ENCODE results near the gene OTUD6A. TPM values are rescaled to one million over a fixed set of nuclear protein-coding genes. Genes with fewer than 3 reads are reported as not detected.

The OTUD6A gene
- polyA plus RNA-seq, 1 donor from 2014 or later, result not detected

- no peaks in the 10 kb centered on the region for H3K9me2 ChIP-seq (ENCODE audit: insufficient read depth, low read length)
- H3K9me3 ChIP-seq (ENCODE audit: low read length), result no peaks in the 10 kb centered on the region
- TF ChIP-seq MXI1 (conservative IDR thresholded peaks at IDR 0.05; ENCODE audit: poor library complexity, severe bottlenecking), result no peak
- TF ChIP-seq, protein P1, sequence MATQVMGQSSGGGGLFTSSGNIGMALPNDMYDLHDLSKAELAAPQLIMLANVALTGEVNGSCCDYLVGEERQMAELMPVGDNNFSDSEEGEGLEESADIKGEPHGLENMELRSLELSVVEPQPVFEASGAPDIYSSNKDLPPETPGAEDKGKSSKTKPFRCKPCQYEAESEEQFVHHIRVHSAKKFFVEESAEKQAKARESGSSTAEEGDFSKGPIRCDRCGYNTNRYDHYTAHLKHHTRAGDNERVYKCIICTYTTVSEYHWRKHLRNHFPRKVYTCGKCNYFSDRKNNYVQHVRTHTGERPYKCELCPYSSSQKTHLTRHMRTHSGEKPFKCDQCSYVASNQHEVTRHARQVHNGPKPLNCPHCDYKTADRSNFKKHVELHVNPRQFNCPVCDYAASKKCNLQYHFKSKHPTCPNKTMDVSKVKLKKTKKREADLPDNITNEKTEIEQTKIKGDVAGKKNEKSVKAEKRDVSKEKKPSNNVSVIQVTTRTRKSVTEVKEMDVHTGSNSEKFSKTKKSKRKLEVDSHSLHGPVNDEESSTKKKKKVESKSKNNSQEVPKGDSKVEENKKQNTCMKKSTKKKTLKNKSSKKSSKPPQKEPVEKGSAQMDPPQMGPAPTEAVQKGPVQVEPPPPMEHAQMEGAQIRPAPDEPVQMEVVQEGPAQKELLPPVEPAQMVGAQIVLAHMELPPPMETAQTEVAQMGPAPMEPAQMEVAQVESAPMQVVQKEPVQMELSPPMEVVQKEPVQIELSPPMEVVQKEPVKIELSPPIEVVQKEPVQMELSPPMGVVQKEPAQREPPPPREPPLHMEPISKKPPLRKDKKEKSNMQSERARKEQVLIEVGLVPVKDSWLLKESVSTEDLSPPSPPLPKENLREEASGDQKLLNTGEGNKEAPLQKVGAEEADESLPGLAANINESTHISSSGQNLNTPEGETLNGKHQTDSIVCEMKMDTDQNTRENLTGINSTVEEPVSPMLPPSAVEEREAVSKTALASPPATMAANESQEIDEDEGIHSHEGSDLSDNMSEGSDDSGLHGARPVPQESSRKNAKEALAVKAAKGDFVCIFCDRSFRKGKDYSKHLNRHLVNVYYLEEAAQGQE (IDR thresholded peaks at IDR 0.05; ENCODE audit: borderline replicate concordance), result no peak
- TF ChIP-seq POLR2AphosphoS5 (IDR thresholded peaks at IDR 0.05), result no peak
- no peak for TF ChIP-seq TAF1 (IDR thresholded peaks at IDR 0.05; ENCODE audit: low read depth)
- TF ChIP-seq RAD21 (conservative IDR thresholded peaks at IDR 0.05), result no peak
- TF ChIP-seq, protein P2, sequence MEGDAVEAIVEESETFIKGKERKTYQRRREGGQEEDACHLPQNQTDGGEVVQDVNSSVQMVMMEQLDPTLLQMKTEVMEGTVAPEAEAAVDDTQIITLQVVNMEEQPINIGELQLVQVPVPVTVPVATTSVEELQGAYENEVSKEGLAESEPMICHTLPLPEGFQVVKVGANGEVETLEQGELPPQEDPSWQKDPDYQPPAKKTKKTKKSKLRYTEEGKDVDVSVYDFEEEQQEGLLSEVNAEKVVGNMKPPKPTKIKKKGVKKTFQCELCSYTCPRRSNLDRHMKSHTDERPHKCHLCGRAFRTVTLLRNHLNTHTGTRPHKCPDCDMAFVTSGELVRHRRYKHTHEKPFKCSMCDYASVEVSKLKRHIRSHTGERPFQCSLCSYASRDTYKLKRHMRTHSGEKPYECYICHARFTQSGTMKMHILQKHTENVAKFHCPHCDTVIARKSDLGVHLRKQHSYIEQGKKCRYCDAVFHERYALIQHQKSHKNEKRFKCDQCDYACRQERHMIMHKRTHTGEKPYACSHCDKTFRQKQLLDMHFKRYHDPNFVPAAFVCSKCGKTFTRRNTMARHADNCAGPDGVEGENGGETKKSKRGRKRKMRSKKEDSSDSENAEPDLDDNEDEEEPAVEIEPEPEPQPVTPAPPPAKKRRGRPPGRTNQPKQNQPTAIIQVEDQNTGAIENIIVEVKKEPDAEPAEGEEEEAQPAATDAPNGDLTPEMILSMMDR (IDR thresholded peaks at IDR 0.05; ENCODE audit: poor library complexity, severe bottlenecking), result no peak
- no peak for TF ChIP-seq EZH2 (IDR thresholded peaks at IDR 0.05; ENCODE audit: borderline replicate concordance, insufficient read depth, low read length, poor library complexity, severe bottlenecking)
- no peak for TF ChIP-seq SMC3 (conservative IDR thresholded peaks at IDR 0.05; ENCODE audit: poor library complexity)
- TF ChIP-seq EP300 (conservative IDR thresholded peaks at IDR 0.05; ENCODE audit: poor library complexity, severe bottlenecking), result no peak
- H4K20me1 ChIP-seq (ENCODE audit: insufficient read depth), result no peaks in the 10 kb centered on the region
- H3K36me3 ChIP-seq (ENCODE audit: insufficient read depth, low read length), result no peaks in the 10 kb centered on the region
- no peak overlapping the region for H3K4me2 ChIP-seq (ENCODE audit: low read length)
- H2AFZ ChIP-seq (ENCODE audit: low read depth, low read length), result no peak overlapping the region
- H3K9ac ChIP-seq (ENCODE audit: low read length), result no peak overlapping the region
- H3K27me3 ChIP-seq (ENCODE audit: insufficient read depth, low read depth, low read length), result no peaks in the 10 kb centered on the region
- no peak overlapping the region for H3K27ac ChIP-seq (ENCODE audit: low read length)
- no peaks in the 10 kb centered on the region for H3K79me2 ChIP-seq (replicated peaks; ENCODE audit: insufficient read depth, low read length)
- H3F3A ChIP-seq (ENCODE audit: insufficient read depth, low read length, poor library complexity, severe bottlenecking), result no peaks in the 10 kb centered on the region
- no peak overlapping the region for H3K4me3 ChIP-seq (ENCODE audit: low read length)
These were observed 48.5 kb upstream of the OTUD6A start for GRCh38 chrX:70013466-70014381.

DNA sequence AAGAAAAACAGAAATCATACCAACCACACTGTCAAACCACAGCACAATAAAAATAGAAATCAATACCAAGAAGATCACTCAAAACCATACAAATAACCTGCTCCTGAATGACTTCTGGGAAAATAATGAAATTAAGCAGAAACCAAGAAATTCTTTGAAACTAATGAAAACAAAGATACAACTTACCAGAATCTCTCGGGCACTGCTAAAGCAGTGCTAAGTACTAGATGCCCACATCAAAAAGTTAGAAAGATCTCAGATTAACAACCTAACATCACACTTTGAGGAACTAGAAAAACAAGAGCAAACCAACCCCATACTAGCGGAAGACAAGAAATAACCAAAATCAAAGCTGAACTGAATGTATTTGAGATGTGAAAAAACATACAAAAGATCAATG lies 45.7 kb upstream of the OTUD6A start:
- Histone ChIP-seq H3K9me2 (ENCODE audit: insufficient read depth, low read length) (no peaks in the 10 kb centered on the region), H2AFZ (ENCODE audit: low read depth, low read length) (no peak overlapping the region), H3K4me3 (ENCODE audit: low read length) (no peak overlapping the region), H3K9me3 (ENCODE audit: low read length) (no peaks in the 10 kb centered on the region), H3K27ac (ENCODE audit: low read length) (no peak overlapping the region), H3K9ac (ENCODE audit: low read length) (no peak overlapping the region), H3K4me2 (ENCODE audit: low read length) (no peak overlapping the region), H4K20me1 (ENCODE audit: insufficient read depth) (no peaks in the 10 kb centered on the region), H3K36me3 (ENCODE audit: insufficient read depth, low read length) (no peaks in the 10 kb centered on the region), H3K79me2 (replicated peaks; ENCODE audit: insufficient read depth, low read length) (no peaks in the 10 kb centered on the region), H3K27me3 (ENCODE audit: insufficient read depth, low read depth, low read length) (no peaks in the 10 kb centered on the region), H3F3A (ENCODE audit: insufficient read depth, low read length, poor library complexity, severe bottlenecking) (no peaks in the 10 kb centered on the region)
- TF ChIP-seq, protein P1 (IDR thresholded peaks at IDR 0.05; ENCODE audit: borderline replicate concordance), result no peak
- TF ChIP-seq, protein P2 (IDR thresholded peaks at IDR 0.05; ENCODE audit: poor library complexity, severe bottlenecking), result no peak
- no peak for TF ChIP-seq SMC3 (conservative IDR thresholded peaks at IDR 0.05; ENCODE audit: poor library complexity)
- TF ChIP-seq EP300 (conservative IDR thresholded peaks at IDR 0.05; ENCODE audit: poor library complexity, severe bottlenecking), result no peak
- no peak for TF ChIP-seq POLR2AphosphoS5 (IDR thresholded peaks at IDR 0.05)
- no peak for TF ChIP-seq RAD21 (conservative IDR thresholded peaks at IDR 0.05)
- TF ChIP-seq MXI1 (conservative IDR thresholded peaks at IDR 0.05; ENCODE audit: poor library complexity, severe bottlenecking), result no peak
- TF ChIP-seq TAF1 (IDR thresholded peaks at IDR 0.05; ENCODE audit: low read depth), result no peak
